ENCODE results near the gene TMEM151B. TPM values are rescaled to one million over a fixed set of nuclear protein-coding genes. Genes with fewer than 3 reads are reported as not detected.

Gene TMEM151B
- total RNA-seq, 1 experiment from 2014 or later, result 1.5 TPM

DNA sequence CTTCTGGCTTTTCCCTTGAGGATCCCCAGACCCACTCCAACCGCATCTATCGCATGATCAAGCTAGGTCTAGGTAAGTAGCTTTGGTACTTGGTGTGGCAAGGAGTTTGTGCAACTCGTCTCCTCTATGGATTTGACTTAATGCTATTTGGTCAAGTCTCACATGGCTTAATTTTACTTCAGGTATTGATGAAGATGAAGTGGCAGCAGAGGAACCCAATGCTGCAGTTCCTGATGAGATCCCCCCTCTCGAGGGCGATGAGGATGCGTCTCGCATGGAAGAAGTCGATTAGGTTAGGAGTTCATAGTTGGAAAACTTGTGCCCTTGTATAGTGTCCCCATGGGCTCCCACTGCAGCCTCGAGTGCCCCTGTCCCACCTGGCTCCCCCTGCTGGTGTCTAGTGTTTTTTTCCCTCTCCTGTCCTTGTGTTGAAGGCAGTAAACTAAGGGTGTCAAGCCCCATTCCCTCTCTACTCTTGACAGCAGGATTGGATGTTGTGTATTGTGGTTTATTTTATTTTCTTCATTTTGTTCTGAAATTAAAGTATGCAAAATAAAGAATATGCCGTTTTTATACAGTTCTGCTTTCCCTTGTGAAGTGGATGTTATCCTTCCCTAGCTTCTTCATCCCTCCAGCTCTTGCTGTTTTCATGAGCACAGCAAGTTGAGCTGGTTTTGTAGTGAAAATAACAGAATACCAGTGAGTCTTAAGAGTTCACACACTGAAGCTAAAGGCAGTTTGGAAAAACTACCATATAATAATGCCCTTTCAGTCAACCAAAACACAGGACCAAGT is 16.7 kb upstream of the TMEM151B start:
- Histone ChIP-seq H3K4me1 (peaks cover 7% of the 10 kb centered on the region), H3K9me3 (replicated peaks) (no peaks in the 10 kb centered on the region), H3K4me3 (no peak overlapping the region), H3K27me3 (no peaks in the 10 kb centered on the region), H3K36me3 (peaks cover 72% of the 10 kb centered on the region), H3K27ac (no peak overlapping the region)
- peak; percentile 66 to 75 for DNase-seq

DNA sequence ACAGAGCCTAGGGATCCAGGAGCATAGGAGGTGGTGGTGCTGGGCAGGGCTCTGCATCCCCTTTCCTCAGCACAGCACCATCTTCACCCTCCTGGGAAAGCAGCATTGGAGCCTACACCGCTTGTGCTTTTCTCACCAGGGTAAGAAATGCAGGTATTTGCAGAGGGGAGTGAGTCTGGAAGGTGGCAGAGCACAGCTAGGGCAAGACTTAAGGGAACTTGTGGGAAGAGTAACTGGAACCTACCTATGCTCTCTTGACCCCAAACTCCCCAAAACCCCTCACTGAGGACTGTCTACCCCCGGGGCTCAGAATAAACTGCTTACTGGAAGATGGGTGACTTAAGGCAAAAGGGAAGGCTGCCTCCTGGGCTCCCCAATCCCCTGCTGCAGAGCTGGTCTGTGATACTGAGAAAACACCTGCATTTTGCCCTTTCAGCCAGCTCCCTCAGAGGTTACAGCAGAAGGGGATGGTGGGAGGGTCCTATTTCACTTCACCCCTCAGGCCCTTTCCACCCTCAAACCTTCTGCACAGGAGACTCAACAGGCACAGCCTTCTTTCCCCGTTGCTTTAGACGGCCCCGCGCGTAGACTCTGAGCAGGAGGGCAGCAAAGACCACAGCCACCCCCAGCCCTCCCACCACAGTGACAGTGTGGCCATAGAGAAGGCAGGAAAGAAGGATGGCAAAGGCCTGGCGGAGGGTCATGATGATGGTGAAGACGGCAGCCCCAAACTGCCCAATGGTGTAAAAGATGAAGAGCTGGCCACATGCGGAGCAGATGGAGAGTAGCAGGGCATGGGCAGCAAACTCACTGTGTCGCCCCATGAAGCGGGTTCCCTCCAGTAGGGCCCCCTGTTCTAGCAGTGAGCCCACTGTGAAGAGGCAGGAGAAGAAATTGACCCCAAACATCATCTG is 15.8 kb upstream of the TMEM151B start:
- Histone ChIP-seq H3K36me3 (peaks cover 62% of the 10 kb centered on the region), H3K4me1 (peaks cover 7% of the 10 kb centered on the region), H3K4me3 (no peak overlapping the region), H3K27ac (no peak overlapping the region), H3K9me3 (replicated peaks) (no peaks in the 10 kb centered on the region), H3K27me3 (no peaks in the 10 kb centered on the region)
- DNase-seq, result no peak

GRCh38 chr6:44255105-44255808 is 15.0 kb upstream of the TMEM151B start:
- Histone ChIP-seq H3K9me3 (replicated peaks) (no peaks in the 10 kb centered on the region), H3K36me3 (peaks cover 54% of the 10 kb centered on the region), H3K27me3 (no peaks in the 10 kb centered on the region), H3K4me1 (peaks cover 7% of the 10 kb centered on the region), H3K4me3 (no peak overlapping the region), H3K27ac (no peak overlapping the region)
- no peak for DNase-seq

GRCh38 chr6:44255871-44256774 is 14.1 kb upstream of the TMEM151B start:
- Histone ChIP-seq H3K4me1 (peaks cover 7% of the 10 kb centered on the region), H3K27me3 (no peaks in the 10 kb centered on the region), H3K9me3 (replicated peaks) (no peaks in the 10 kb centered on the region), H3K4me3 (peak overlapping the region; percentile 84), H3K36me3 (peaks cover 45% of the 10 kb centered on the region), H3K27ac (peak overlapping the region; percentile 79; the same call in 1 of the 2 replicates)
- DNase-seq, result no peak

DNA sequence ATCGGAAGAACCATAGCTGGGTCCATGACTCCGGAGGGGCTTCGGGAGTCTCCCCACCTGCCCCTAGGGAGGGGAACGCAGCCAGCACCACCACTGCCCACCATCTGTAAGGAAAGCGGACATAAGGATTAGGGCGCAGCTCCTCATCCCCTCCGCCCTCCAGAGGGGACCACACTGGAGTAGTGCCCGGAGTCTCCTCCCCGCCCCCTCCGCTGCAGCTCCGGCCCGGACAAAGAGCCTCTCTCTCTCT is 13.6 kb upstream of the TMEM151B start:
- peak overlapping the region; percentile 79 for H3K27ac ChIP-seq
- peaks cover 40% of the 10 kb centered on the region for H3K36me3 ChIP-seq
- DNase-seq, result no peak
- peaks cover 7% of the 10 kb centered on the region for H3K4me1 ChIP-seq
- no peaks in the 10 kb centered on the region for H3K9me3 ChIP-seq (replicated peaks)
- H3K4me3 ChIP-seq, result peak overlapping the region; percentile 84
- H3K27me3 ChIP-seq, result no peaks in the 10 kb centered on the region

- peak; percentile 82 to 84 for DNase-seq
- H3K9me3 ChIP-seq (replicated peaks), result no peaks in the 10 kb centered on the region
- peak within 1 kb of the TSS; percentile 84 for H3K4me3 ChIP-seq
- H3K27me3 ChIP-seq, result no peaks in the 10 kb centered on the region
- H3K27ac ChIP-seq, result peak within 1 kb of the TSS; percentile 79
- H3K4me1 ChIP-seq, result peaks cover 7% of the 10 kb centered on the region
- peaks cover 35% of the 10 kb centered on the region for H3K36me3 ChIP-seq
Observed at GRCh38 chr6:44257025-44257752, 13.1 kb upstream of the TMEM151B start, which contains the start of gene SLC35B2. SLC35B2 (minus strand) TSS chr6:44257528; CDS start chr6:44257410, 118 bp downstream.

DNA sequence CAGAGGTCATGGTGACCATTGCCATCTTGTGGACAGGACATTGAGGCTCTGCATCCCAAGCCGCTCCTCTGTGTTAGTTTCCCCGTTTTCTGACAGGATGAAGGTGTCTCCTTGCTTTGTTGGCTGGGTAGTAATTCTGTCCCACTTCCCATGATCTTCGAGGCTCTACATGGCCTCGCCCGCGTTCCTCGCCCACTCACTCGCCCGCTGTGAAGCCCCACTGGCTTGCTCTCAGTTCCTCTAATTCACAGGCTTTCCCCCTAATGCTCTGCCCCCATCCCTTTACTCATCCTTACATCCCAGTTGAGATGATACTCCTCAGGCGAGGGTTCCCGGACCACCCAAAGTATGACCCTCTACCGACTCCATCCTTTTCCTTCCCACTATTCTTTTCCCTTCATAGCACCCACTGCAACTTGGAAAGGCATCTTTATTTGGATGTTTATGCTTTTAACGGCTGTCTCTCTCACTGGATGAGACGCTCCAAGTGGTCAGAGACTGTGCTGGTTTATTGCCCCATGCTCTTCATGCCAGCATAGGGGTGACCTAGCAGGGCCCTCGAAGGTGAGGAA is 12.4 kb upstream of the TMEM151B start:
- Histone ChIP-seq H3K27me3 (no peaks in the 10 kb centered on the region), H3K9me3 (replicated peaks) (no peaks in the 10 kb centered on the region), H3K4me1 (peaks cover 7% of the 10 kb centered on the region), H3K27ac (peak overlapping the region; percentile 79), H3K4me3 (peak overlapping the region; percentile 84), H3K36me3 (peaks cover 28% of the 10 kb centered on the region)
- no peak for DNase-seq

- Histone ChIP-seq H3K27me3 (no peaks in the 10 kb centered on the region), H3K9me3 (replicated peaks) (no peaks in the 10 kb centered on the region), H3K4me3 (no peak overlapping the region), H3K4me1 (peaks cover 7% of the 10 kb centered on the region), H3K36me3 (peaks cover 23% of the 10 kb centered on the region), H3K27ac (no peak overlapping the region)
- no peak for DNase-seq
Observed at GRCh38 chr6:44258325-44258863, 11.9 kb upstream of the TMEM151B start.

- H3K36me3 ChIP-seq, result peaks cover 17% of the 10 kb centered on the region
- H3K27ac ChIP-seq, result no peak overlapping the region
- no peaks in the 10 kb centered on the region for H3K27me3 ChIP-seq
- H3K9me3 ChIP-seq (replicated peaks), result no peaks in the 10 kb centered on the region
- no peak overlapping the region for H3K4me3 ChIP-seq
- DNase-seq, result no peak
- H3K4me1 ChIP-seq, result peaks cover 10% of the 10 kb centered on the region
Observed at GRCh38 chr6:44258921-44259320, 11.3 kb upstream of the TMEM151B start.

DNA sequence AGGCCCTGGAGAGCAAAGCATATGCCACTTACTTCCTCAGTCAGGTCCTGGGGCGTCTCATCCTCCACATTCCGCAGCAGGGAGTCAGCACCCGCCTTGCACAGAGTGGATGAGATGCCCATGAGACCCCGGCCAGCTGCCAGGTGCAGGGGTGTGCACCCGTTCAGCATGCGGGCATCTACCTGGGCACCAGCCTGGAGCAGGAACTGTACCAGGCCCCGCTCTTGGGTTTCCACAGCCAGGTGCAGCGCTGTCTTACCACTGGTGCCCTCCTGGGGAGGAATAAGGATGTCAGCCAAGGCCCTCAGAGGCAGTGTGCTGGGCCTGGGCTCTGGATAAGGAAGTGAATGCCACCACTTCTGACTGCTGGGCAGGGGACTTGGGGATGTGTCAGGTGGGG is 10.2 kb upstream of the TMEM151B start:
- Histone ChIP-seq H3K9me3 (replicated peaks) (no peaks in the 10 kb centered on the region), H3K4me1 (peaks cover 17% of the 10 kb centered on the region), H3K27me3 (no peaks in the 10 kb centered on the region), H3K27ac (no peak overlapping the region), H3K36me3 (peaks cover 7% of the 10 kb centered on the region), H3K4me3 (no peak overlapping the region)
- DNase-seq, result no peak

DNA sequence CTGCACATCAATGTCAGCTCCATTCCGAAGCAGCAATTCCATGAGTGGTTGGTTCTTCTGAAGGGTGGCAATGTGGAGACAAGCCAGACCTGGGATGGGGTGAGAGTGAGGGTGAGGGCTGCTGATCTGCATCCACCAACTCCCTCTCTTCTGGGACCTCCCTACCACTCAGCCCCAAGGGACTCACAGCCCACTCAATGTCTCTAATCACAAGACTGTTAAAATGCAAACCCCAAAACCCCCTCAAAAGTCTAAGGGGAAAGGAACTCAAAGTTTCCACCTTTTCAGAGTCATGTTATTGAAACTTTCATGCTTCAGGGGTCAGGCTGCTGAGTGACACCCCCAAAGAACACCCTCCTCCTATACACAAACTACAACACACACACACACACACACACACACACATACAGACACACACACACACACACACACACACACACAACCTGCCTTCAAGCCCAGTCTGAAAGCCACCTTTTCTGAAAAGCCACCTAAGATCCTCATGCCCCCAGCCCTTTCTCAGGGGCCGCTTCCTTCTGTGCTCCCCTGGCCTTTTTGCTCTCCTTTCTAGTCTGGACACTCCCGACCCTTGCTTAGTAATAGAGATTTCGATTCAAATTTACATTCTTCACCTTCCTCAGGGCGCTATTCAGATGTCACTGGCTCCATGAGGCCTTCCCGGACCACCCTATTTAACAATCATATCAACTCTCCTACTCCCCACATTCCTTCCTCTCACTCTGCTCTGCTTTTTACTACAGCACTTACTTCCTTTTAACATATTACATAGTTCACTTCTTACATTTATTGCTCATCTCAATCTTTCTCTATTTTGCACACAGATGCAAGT is 9.6 kb upstream of the TMEM151B start:
- peaks cover 17% of the 10 kb centered on the region for H3K4me1 ChIP-seq
- DNase-seq, result no peak
- no peaks in the 10 kb centered on the region for H3K27me3 ChIP-seq
- H3K27ac ChIP-seq, result no peak overlapping the region
- no peaks in the 10 kb centered on the region for H3K36me3 ChIP-seq
- no peak overlapping the region for H3K4me3 ChIP-seq
- no peaks in the 10 kb centered on the region for H3K9me3 ChIP-seq (replicated peaks)

- H3K27me3 ChIP-seq, result no peaks in the 10 kb centered on the region
- no peak for DNase-seq
- no peaks in the 10 kb centered on the region for H3K36me3 ChIP-seq
- H3K4me3 ChIP-seq, result no peak overlapping the region
- peaks cover 17% of the 10 kb centered on the region for H3K4me1 ChIP-seq
- no peaks in the 10 kb centered on the region for H3K9me3 ChIP-seq (replicated peaks)
- H3K27ac ChIP-seq, result no peak overlapping the region
Observed at GRCh38 chr6:44261581-44261980, 8.7 kb upstream of the TMEM151B start.

All from SJCRH30 (cell line).